Neural progenitor cell (in vitro differentiated cells): ENCODE results near the gene MTG2. TPM values are rescaled to one million over a fixed set of nuclear protein-coding genes. Genes with fewer than 3 reads are reported as not detected.

Experiments
- DNase-seq: peaks from one replicate; pipeline ENCODE4 v3.0.0-alpha.2; 2016; ENCODE audit warnings: low spot score
- H2AFZ ChIP-seq: fragments of 200-600 bp; sonication (generic); replicated peaks from 2 replicates; pipeline ENCODE4 v1.6.1; 2016; ENCODE audit warnings: antibody characterized with exemption
- H3F3A ChIP-seq: fragments of 200-600 bp; sonication (generic); 2 replicates; pipeline ENCODE4 v1.6.1; 2016; ENCODE audit warnings: antibody characterized with exemption, low read depth
- H3K27ac ChIP-seq: fragments of 200-600 bp; sonication (generic); 2 replicates; pipeline ENCODE4 v1.5.1; 2016; ENCODE audit warnings: mild to moderate bottlenecking
- H3K27me3 ChIP-seq: fragments of 200-600 bp; sonication (generic); 2 replicates; pipeline ENCODE4 v1.6.1; 2016; ENCODE audit warnings: mild to moderate bottlenecking, moderate library complexity
- H3K36me3 ChIP-seq: fragments of 200-600 bp; sonication (generic); 2 replicates; pipeline ENCODE4 v1.5.1; 2016
- H3K4me1 ChIP-seq: fragments of 200-600 bp; sonication (generic); 2 replicates; pipeline ENCODE4 v1.6.1; 2016; ENCODE audit warnings: mixed run types
- H3K4me2 ChIP-seq: fragments of 200-600 bp; sonication (generic); 2 replicates; pipeline ENCODE4 v1.6.1; 2016
- H3K4me3 ChIP-seq: fragments of 200-600 bp; sonication (generic); 2 replicates; pipeline ENCODE4 v1.5.1; 2016
- H3K79me2 ChIP-seq: fragments of 200-600 bp; sonication (generic); 2 replicates; pipeline ENCODE4 v1.6.1; 2016; ENCODE audit warnings: low read depth
- H3K9ac ChIP-seq: fragments of 200-600 bp; sonication (generic); 2 replicates; pipeline ENCODE4 v1.6.1; 2016
- H3K9me3 ChIP-seq: fragments of 200-600 bp; sonication (generic); 2 replicates; pipeline ENCODE4 v1.5.1; 2016; ENCODE audit warnings: low read depth
- H4K20me1 ChIP-seq: fragments of 200-600 bp; sonication (generic); 2 replicates; pipeline ENCODE4 v1.6.1; 2016; ENCODE audit warnings: low read depth
- H3K27ac Mint-ChIP-seq: 3 replicates; pipeline ENCODE4 v1.8.0; 2021; ENCODE audit warnings: mixed read lengths
- H3K27me3 Mint-ChIP-seq: 2 replicates; pipeline ENCODE4 v1.8.0; 2022; ENCODE audit warnings: low read depth, mild to moderate bottlenecking, inconsistent platforms, moderate library complexity, mixed read lengths; ENCODE audit not compliant: insufficient read depth
- H3K36me3 Mint-ChIP-seq: 3 replicates; pipeline ENCODE4 v1.8.0; 2021; ENCODE audit warnings: mixed read lengths
- H3K4me1 Mint-ChIP-seq: 3 replicates; pipeline ENCODE4 v1.8.0; 2021; ENCODE audit warnings: mixed read lengths
- H3K4me3 Mint-ChIP-seq: 3 replicates; pipeline ENCODE4 v1.8.0; 2021; ENCODE audit warnings: mild to moderate bottlenecking, moderate library complexity, mixed read lengths
- H3K9me3 Mint-ChIP-seq: 3 replicates; pipeline ENCODE4 v1.8.0; 2020; ENCODE audit warnings: mixed read lengths
- CTCF ChIP-seq: fragments of 200-600 bp; sonication (generic); IDR thresholded peaks from 2 replicates; pipeline ENCODE4 v1.5.1; 2017; ENCODE audit warnings: antibody characterized with exemption, mild to moderate bottlenecking
- EZH2 ChIP-seq: fragments of 200-600 bp; sonication (generic); IDR thresholded peaks from 2 replicates; pipeline ENCODE4 v1.6.1; 2017; ENCODE audit warnings: antibody characterized with exemption, mild to moderate bottlenecking, moderate library complexity
- EZH2phosphoT487 ChIP-seq: fragments of 200-600 bp; sonication (generic); IDR thresholded peaks from 2 replicates; pipeline ENCODE4 v1.6.1; 2017; ENCODE audit warnings: antibody characterized with exemption
- total RNA-seq: library from RNA; depleted of rRNA; stranded (reverse); fragments of >200 nt; gene quantifications from 2 replicates; pipeline ENCODE4 v1.2.3, GENCODE V29; 2015; ENCODE audit warnings: low replicate concordance

MTG2 gene
- total RNA-seq, 1 donor from 2014 or later: 16.2 TPM

- no peaks in the 10 kb centered on the region for H3F3A ChIP-seq
- DNase-seq: no peak
- H3K36me3 Mint-ChIP-seq: peaks cover 6% of the 10 kb centered on the region
- no peak overlapping the region for H3K27ac Mint-ChIP-seq
- no peaks in the 10 kb centered on the region for H3K4me1 Mint-ChIP-seq
- no peak overlapping the region for H3K4me3 ChIP-seq
- H3K79me2 ChIP-seq: peaks cover 28% of the 10 kb centered on the region
- H4K20me1 ChIP-seq: peaks cover 5% of the 10 kb centered on the region
- TF ChIP-seq EZH2: no peak
- TF ChIP-seq CTCF: no peak
- no peak for TF ChIP-seq EZH2phosphoT487
- no peaks in the 10 kb centered on the region for H3K36me3 ChIP-seq
- no peaks in the 10 kb centered on the region for H3K27me3 Mint-ChIP-seq
- no peak overlapping the region for H3K27ac ChIP-seq
- no peak overlapping the region for H3K4me3 Mint-ChIP-seq
- H3K9ac ChIP-seq: peak overlapping the region; percentile 49
- H3K4me1 ChIP-seq: no peaks in the 10 kb centered on the region
- no peak overlapping the region for H2AFZ ChIP-seq
- H3K9me3 Mint-ChIP-seq: no peaks in the 10 kb centered on the region
- no peaks in the 10 kb centered on the region for H3K9me3 ChIP-seq
- no peak overlapping the region for H3K4me2 ChIP-seq
- no peaks in the 10 kb centered on the region for H3K27me3 ChIP-seq
Observed at GRCh38 chr20:62190639-62191411, 8.0 kb downstream of the MTG2 start.

- no peak for DNase-seq
- no peak for TF ChIP-seq CTCF
- TF ChIP-seq EZH2phosphoT487: no peak
- no peak for TF ChIP-seq EZH2
- H3K9ac ChIP-seq: no peak overlapping the region
- no peak overlapping the region for H2AFZ ChIP-seq
- H3K27me3 ChIP-seq: no peaks in the 10 kb centered on the region
- H3K27ac ChIP-seq: no peak overlapping the region
- H3F3A ChIP-seq: no peaks in the 10 kb centered on the region
- no peaks in the 10 kb centered on the region for H3K4me1 ChIP-seq
- peaks cover 19% of the 10 kb centered on the region for H3K79me2 ChIP-seq
- H4K20me1 ChIP-seq: peaks cover 6% of the 10 kb centered on the region
- H3K9me3 Mint-ChIP-seq: no peaks in the 10 kb centered on the region
- H3K4me3 ChIP-seq: no peak overlapping the region
- no peak overlapping the region for H3K4me2 ChIP-seq
- no peaks in the 10 kb centered on the region for H3K27me3 Mint-ChIP-seq
- H3K9me3 ChIP-seq: no peaks in the 10 kb centered on the region
- no peak overlapping the region for H3K4me3 Mint-ChIP-seq
- H3K27ac Mint-ChIP-seq: no peak overlapping the region
- H3K36me3 ChIP-seq: no peaks in the 10 kb centered on the region
- peaks cover 6% of the 10 kb centered on the region for H3K36me3 Mint-ChIP-seq
- H3K4me1 Mint-ChIP-seq: no peaks in the 10 kb centered on the region
Observed at GRCh38 chr20:62191781-62192559, 9.1 kb downstream of the MTG2 start.

- H3K27ac Mint-ChIP-seq: no peak overlapping the region
- no peak for TF ChIP-seq EZH2
- no peak for TF ChIP-seq CTCF
- TF ChIP-seq EZH2phosphoT487: no peak
Observed at GRCh38 chr20:62192635-62193034, 9.8 kb downstream of the MTG2 start.

More at GRCh38 chr20:62192635-62193034, 9.8 kb downstream of the MTG2 start:
- no peak overlapping the region for H3K4me3 Mint-ChIP-seq
- no peak overlapping the region for H2AFZ ChIP-seq
- H3K79me2 ChIP-seq: peaks cover 12% of the 10 kb centered on the region
- no peaks in the 10 kb centered on the region for H3K27me3 ChIP-seq
- H3K36me3 Mint-ChIP-seq: peaks cover 6% of the 10 kb centered on the region
- no peaks in the 10 kb centered on the region for H3F3A ChIP-seq
- no peaks in the 10 kb centered on the region for H3K36me3 ChIP-seq
- H3K4me1 Mint-ChIP-seq: no peaks in the 10 kb centered on the region
- no peak overlapping the region for H3K9ac ChIP-seq
- H3K9me3 Mint-ChIP-seq: no peaks in the 10 kb centered on the region
- H4K20me1 ChIP-seq: peaks cover 6% of the 10 kb centered on the region
- no peak overlapping the region for H3K27ac ChIP-seq
- H3K4me2 ChIP-seq: no peak overlapping the region
- H3K4me1 ChIP-seq: no peaks in the 10 kb centered on the region
- no peak for DNase-seq
- no peaks in the 10 kb centered on the region for H3K27me3 Mint-ChIP-seq
- no peaks in the 10 kb centered on the region for H3K9me3 ChIP-seq
- H3K4me3 ChIP-seq: no peak overlapping the region
